Left ventricle myocardium inferior (tissue), 1 donor: ENCODE results near the gene EDA. TPM values are rescaled to one million over a fixed set of nuclear protein-coding genes. Genes with fewer than 3 reads are reported as not detected.

Experiments used
- DNase-seq: peaks from one replicate; pipeline ENCODE4 v3.0.0-alpha.2; 2020
- H3K27ac ChIP-seq: fragments of 200-600 bp; replicated peaks from 2 replicates; pipeline ENCODE4 v1.8.0; 2021
- H3K27me3 ChIP-seq: fragments of 200-600 bp; 2 replicates; pipeline ENCODE4 v1.8.0; 2021; ENCODE audit warnings: low read depth
- H3K36me3 ChIP-seq: fragments of 200-600 bp; 2 replicates; pipeline ENCODE4 v1.8.0; 2021
- H3K4me1 ChIP-seq: fragments of 200-600 bp; 2 replicates; pipeline ENCODE4 v1.8.0; 2021
- H3K4me3 ChIP-seq: fragments of 200-600 bp; 2 replicates; pipeline ENCODE4 v1.8.0; 2021; ENCODE audit warnings: mild to moderate bottlenecking, moderate library complexity
- H3K9me3 ChIP-seq: fragments of 200-600 bp; replicated peaks from 2 replicates; pipeline ENCODE4 v1.8.0; 2021
- intact Hi-C: fragments of 100-400 bp; cut with micrococcal nuclease; formaldehyde crosslinking; loops from one replicate; pipeline ENCODE4 v1.11.0; 2022
- total RNA-seq: library from RNA; stranded (reverse); fragmentation: NEBNext Ultra II Directional; extraction: Animal tissue kit (Norgen Biotek cat#: 25700); gene quantifications from one replicate; pipeline ENCODE4 v1.2.1, GENCODE V29; 2021
- TF ChIP-seq, protein P1 (sequence below): fragments of 200-600 bp; IDR thresholded peaks from 2 replicates; pipeline ENCODE4 v1.8.0; 2021; ENCODE audit warnings: antibody characterized with exemption, mild to moderate bottlenecking, borderline replicate concordance
- donor health status: DM: no; HTN: yes; CAD: no; lungs with severe emphysema.

Gene EDA
- total RNA-seq, 1 donor from 2014 or later = 7.3 TPM

DNA sequence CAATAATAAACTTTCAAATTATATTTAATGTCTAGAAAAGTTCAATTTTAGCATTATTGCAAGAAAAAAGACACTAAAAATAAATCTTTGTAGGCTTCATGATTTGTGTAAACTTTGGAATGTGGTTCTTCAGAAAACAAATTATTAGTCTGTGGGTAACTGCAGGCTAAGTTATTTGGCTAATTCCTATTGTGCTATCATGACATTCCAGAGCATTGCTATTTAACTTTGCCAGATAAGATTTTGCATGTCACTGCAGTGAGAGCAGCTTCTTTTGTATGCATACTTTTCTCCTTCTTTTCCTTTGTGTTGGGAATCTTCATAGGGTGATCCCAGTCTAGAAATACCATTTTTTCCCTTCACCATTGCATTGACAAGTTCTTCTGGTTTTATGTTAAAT is 303.8 kb downstream of the EDA start:
- Histone ChIP-seq H3K4me1 (no peaks in the 10 kb centered on the region), H3K36me3 (no peaks in the 10 kb centered on the region), H3K27me3 (no peaks in the 10 kb centered on the region), H3K9me3 (peaks cover 11% of the 10 kb centered on the region), H3K27ac (no peak overlapping the region), H3K4me3 (no peak overlapping the region)
- TF ChIP-seq, protein P1, sequence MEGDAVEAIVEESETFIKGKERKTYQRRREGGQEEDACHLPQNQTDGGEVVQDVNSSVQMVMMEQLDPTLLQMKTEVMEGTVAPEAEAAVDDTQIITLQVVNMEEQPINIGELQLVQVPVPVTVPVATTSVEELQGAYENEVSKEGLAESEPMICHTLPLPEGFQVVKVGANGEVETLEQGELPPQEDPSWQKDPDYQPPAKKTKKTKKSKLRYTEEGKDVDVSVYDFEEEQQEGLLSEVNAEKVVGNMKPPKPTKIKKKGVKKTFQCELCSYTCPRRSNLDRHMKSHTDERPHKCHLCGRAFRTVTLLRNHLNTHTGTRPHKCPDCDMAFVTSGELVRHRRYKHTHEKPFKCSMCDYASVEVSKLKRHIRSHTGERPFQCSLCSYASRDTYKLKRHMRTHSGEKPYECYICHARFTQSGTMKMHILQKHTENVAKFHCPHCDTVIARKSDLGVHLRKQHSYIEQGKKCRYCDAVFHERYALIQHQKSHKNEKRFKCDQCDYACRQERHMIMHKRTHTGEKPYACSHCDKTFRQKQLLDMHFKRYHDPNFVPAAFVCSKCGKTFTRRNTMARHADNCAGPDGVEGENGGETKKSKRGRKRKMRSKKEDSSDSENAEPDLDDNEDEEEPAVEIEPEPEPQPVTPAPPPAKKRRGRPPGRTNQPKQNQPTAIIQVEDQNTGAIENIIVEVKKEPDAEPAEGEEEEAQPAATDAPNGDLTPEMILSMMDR = no peak
- no peak for DNase-seq
- intact Hi-C loops = no loop called here

DNA sequence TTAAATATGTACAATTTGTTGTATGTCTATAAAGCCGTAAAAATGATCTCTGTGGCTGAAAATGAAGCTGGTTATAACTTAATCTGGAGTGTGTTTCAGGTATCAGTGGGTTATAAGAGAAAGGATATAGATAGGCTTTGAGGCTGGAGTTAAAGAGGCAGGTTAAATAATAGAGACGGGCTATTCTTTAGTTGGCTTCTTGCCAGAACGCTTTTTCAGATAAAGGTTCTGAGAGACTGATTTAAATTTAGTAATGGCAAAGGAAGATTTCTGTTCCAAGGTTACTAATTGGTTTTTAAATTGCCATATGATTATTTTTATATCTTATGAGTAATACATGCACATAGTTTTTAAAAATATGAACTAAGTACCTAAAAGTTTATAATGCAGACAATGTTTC is 316.4 kb downstream of the EDA start:
- Histone ChIP-seq H3K36me3 (no peaks in the 10 kb centered on the region), H3K9me3 (no peaks in the 10 kb centered on the region), H3K27ac (no peak overlapping the region), H3K27me3 (no peaks in the 10 kb centered on the region), H3K4me1 (peaks cover 3% of the 10 kb centered on the region), H3K4me3 (no peak overlapping the region)
- no peak for DNase-seq
- intact Hi-C loops = no loop called here
- TF ChIP-seq, protein P1 = no peak

DNA sequence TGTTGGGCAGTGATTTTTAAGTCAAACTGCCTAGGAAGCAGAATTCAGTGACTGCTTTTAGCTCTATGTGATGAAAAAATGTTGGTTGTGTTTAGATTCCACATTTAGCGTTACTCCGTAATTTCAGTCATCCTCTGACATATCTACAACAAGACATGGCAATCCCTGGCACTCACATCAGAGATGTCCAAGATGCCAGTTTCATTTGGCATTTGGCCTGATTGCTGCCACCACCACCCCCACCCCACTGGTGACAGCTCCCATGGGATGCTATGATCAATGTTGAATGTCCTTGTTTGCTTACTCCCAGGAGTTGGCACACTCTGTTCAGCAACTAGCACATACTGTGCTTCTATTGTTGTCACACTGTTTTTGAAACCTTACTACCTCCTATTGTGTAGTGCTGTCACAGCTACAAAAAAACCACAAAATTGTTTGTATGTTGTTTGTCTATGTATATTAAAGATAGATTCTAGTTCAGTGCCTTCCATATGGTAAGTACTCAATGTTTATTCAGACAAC is 332.4 kb downstream of the EDA start:
- H3K4me1 ChIP-seq = no peaks in the 10 kb centered on the region
- H3K27ac ChIP-seq = no peak overlapping the region
- H3K36me3 ChIP-seq = no peaks in the 10 kb centered on the region
- DNase-seq = no peak
- no peak overlapping the region for H3K4me3 ChIP-seq
- H3K9me3 ChIP-seq = no peaks in the 10 kb centered on the region
- intact Hi-C loops = no loop called here
- no peaks in the 10 kb centered on the region for H3K27me3 ChIP-seq
- TF ChIP-seq, protein P1 = no peak

DNA sequence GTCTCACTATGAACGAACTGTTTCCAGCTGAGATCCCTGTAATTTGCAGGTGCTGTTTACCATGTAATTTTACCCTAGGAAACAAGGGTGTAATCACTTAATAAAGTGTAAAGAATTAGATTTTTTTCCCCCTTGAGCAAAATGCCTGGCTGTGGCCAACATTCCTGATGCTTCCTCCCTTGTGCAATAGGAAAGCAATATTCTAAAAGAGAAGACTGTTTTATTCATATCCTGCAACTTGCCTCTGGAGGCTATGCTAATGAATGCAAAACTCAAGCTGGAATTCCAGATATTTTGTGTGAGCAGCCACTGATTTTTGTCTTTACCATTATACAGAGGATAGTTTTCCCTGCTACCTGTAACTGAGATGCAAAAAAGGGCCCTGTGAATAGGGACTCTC is 335.8 kb downstream of the EDA start:
- Histone ChIP-seq H3K9me3 (no peaks in the 10 kb centered on the region), H3K4me3 (no peak overlapping the region), H3K36me3 (no peaks in the 10 kb centered on the region), H3K4me1 (no peaks in the 10 kb centered on the region), H3K27ac (no peak overlapping the region), H3K27me3 (no peaks in the 10 kb centered on the region)
- intact Hi-C loops = no loop called here
- TF ChIP-seq, protein P1 = no peak
- no peak for DNase-seq

DNA sequence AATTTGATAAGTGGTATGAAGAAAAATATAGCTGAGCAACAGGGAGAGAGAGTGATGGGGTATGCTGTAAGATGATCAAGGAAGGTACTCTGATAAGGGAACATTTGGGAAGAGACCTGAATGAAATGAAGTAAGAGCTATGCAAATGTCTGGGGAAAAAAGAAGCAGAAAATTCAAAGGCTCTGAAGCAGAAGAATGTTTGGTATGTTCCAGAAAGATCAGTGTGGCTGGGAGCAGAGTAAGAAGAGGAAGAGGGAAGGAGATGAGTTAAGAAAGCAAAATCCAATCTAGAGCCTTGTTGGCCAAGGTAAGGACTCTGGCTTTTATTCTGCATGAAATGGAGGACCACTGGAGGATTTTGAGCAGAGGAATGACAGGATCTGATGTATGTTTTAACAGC is 343.8 kb downstream of the EDA start:
- no peak for DNase-seq
- Histone ChIP-seq H3K9me3 (no peaks in the 10 kb centered on the region), H3K4me3 (no peak overlapping the region), H3K27ac (no peak overlapping the region), H3K27me3 (no peaks in the 10 kb centered on the region), H3K36me3 (no peaks in the 10 kb centered on the region), H3K4me1 (no peaks in the 10 kb centered on the region)
- TF ChIP-seq, protein P1 = no peak
- intact Hi-C loops = no loop called here
